Testis (tissue), 3 donors: ENCODE results near the gene UMPS. TPM values are rescaled to one million over a fixed set of nuclear protein-coding genes. Genes with fewer than 3 reads are reported as not detected.

Source experiments
- DNase-seq: peaks from one replicate; pipeline ENCODE4 v3.0.0-alpha.2; 2019
- H3K27ac ChIP-seq, 2 donors: fragments of 200-600 bp; sonication (generic); one replicate each; pipeline ENCODE4 v1.5.1; 2019
- H3K27me3 ChIP-seq: fragments of 200-600 bp; sonication (generic); one replicate; pipeline ENCODE4 v1.5.1; 2019
- H3K36me3 ChIP-seq: fragments of 200-600 bp; sonication (generic); one replicate; pipeline ENCODE4 v1.5.1; 2017; ENCODE audit warnings: low read depth; ENCODE audit errors: missing control alignments
- H3K4me1 ChIP-seq: fragments of 200-600 bp; sonication (generic); one replicate; pipeline ENCODE4 v1.5.1; 2019
- H3K4me3 ChIP-seq, 2 donors: fragments of 200-600 bp; sonication (generic); one replicate each; pipeline ENCODE4 v1.5.1; 2017 to 2019
- H3K9me3 ChIP-seq: fragments of 200-600 bp; sonication (generic); one replicate; pipeline ENCODE4 v1.5.1; 2017
- POLR2A ChIP-seq: fragments of 450-650 bp; IDR thresholded peaks from one replicate; pipeline ENCODE4 v1.6.1; 2017; ENCODE audit warnings: antibody characterized with exemption, mild to moderate bottlenecking, moderate library complexity
- WGBS, 2 donors: methylation state at CpG; one replicate each; pipeline ENCODE4 v1.1.5; 2018; 5-methylcytosine and 5-hydroxymethylcytosine counted together
- intact Hi-C: fragments of 100-400 bp; cut with DNase I; formaldehyde crosslinking; loops from one replicate; pipeline ENCODE4 v1.15.1; 2023; ENCODE audit warnings: low total_unique reads
- polyA plus RNA-seq: library from polyadenylated mRNA; stranded (reverse); fragments of 350-450 nt; fragmentation: Illumina TruSeq; extraction: RNeasy Lipid Tissue Mini Kit (QIAGEN cat#74804); gene quantifications from one replicate; pipeline ENCODE4 v1.2.3, GENCODE V29; 2014; ENCODE audit warnings: low read depth, low replicate concordance; ENCODE audit not compliant: insufficient read depth
- total RNA-seq, 2 donors: library from RNA; depleted of rRNA; stranded (reverse); fragments of >200 nt; gene quantifications; one replicate each; pipeline ENCODE4 v1.2.3, GENCODE V29; 2016
- TF ChIP-seq, protein P1 (sequence below), 3 experiments: fragments of 450-650 bp in 2 of 3; fragments of 200-600 bp in 1 of 3; sonication (generic) in 1 of 3; IDR thresholded peaks; one replicate each; pipeline ENCODE4 v1.5.1; 2016 to 2019; ENCODE audit warnings: antibody characterized with exemption in 3 of 3, mild to moderate bottlenecking in 2 of 3, moderate library complexity in 1 of 3

UMPS gene
- total and polyA plus RNA-seq, 3 donors from 2014 or later, result 20.0 to 26.8 (median 24.6) TPM

DNA sequence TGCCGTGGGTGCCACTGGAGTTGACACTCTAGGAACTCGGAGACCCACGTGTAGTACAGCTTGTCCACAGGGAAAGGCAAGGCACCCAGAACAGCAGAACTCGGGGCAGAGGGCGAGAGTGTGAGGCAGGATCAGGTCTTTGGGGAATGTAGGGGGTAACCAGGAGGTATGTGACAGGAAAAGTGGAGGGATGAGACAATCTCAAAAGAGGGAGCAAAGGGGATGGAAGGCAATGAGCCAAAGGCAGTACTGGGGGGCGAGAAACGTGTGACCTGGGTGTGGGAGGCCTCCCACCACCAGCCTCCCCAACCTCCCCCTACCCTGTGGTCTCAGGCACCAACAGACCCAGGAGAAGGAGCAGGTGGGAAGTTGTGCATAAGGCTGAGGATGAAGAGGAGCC, 48.9 kb downstream of the UMPS start:
- Histone ChIP-seq H3K4me3 (no peak overlapping the region), H3K27ac (no peak overlapping the region), H3K9me3 (no peaks in the 10 kb centered on the region), H3K27me3 (no peaks in the 10 kb centered on the region), H3K36me3 (no peaks in the 10 kb centered on the region), H3K4me1 (peaks cover 34% of the 10 kb centered on the region)
- TF ChIP-seq POLR2A, result no peak
- TF ChIP-seq, protein P1, sequence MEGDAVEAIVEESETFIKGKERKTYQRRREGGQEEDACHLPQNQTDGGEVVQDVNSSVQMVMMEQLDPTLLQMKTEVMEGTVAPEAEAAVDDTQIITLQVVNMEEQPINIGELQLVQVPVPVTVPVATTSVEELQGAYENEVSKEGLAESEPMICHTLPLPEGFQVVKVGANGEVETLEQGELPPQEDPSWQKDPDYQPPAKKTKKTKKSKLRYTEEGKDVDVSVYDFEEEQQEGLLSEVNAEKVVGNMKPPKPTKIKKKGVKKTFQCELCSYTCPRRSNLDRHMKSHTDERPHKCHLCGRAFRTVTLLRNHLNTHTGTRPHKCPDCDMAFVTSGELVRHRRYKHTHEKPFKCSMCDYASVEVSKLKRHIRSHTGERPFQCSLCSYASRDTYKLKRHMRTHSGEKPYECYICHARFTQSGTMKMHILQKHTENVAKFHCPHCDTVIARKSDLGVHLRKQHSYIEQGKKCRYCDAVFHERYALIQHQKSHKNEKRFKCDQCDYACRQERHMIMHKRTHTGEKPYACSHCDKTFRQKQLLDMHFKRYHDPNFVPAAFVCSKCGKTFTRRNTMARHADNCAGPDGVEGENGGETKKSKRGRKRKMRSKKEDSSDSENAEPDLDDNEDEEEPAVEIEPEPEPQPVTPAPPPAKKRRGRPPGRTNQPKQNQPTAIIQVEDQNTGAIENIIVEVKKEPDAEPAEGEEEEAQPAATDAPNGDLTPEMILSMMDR (IDR thresholded peaks at IDR 0.05), result no peak
- DNase-seq, result no peak
- intact Hi-C loops, result no loop called here
- 87 to 95% methylated on average over 7 of the region's 7 CpGs for WGBS, 2 donors

DNA sequence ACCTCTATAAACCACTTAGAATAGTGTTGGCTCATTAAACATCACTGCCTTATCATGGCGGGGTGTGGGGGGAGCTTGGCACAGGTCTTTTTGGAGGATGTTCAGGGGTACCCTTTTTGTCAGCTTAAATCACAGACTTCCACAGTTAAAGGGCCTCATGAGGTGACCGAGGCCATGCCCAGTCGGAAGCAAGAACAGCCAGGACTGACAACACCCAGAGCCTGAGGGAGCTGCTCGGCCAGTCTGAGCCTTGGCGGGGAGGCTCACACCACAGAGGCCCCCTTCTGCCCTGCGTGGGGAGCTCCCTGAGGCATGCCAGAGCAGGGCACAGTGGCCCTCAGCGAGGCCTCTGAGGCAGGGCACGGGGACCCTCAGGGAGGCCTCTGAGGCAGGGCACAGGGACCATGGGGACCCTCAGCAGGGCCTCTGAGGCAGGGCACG, 49.5 kb downstream of the UMPS start:
- Histone ChIP-seq H3K4me1 (peaks cover 34% of the 10 kb centered on the region), H3K9me3 (no peaks in the 10 kb centered on the region), H3K27ac (peak overlapping the region; percentile 84 to 85), H3K27me3 (no peaks in the 10 kb centered on the region), H3K36me3 (no peaks in the 10 kb centered on the region), H3K4me3 (no peak overlapping the region)
- 68 to 93% methylated on average over 3 to 9 of the region's 9 CpGs for WGBS, 2 donors
- intact Hi-C loops, result loop anchor here (10.0 kb wide), 1 partner anchor 115 kb away; no protein-coding TSS in a partner anchor
- DNase-seq, result no peak
- TF ChIP-seq, protein P1 (IDR thresholded peaks at IDR 0.05), result no peak
- TF ChIP-seq POLR2A, result no peak

DNA sequence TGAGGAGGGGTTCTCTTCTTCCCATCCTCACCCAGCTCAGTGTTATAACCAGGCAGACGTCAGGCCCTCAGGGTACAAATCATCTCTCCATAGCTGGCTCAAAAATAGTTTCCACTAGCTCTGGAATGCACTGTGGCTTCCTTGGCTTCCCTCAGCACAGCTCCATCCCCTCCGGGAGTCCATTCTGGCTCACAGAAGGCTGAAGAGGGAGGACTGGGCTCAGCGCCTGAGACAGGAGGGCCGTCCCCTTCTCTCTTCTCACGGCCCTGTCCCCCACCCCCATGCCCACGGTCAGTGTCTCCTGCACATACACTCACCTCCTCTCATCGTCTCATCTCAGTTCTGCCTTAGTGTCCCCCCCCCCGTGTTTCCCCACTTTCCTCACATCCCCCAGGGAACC, 50.1 kb downstream of the UMPS start:
- intact Hi-C loops, result loop anchor here (10.0 kb wide), 1 partner anchor 114 kb away; no protein-coding TSS in a partner anchor

DNA sequence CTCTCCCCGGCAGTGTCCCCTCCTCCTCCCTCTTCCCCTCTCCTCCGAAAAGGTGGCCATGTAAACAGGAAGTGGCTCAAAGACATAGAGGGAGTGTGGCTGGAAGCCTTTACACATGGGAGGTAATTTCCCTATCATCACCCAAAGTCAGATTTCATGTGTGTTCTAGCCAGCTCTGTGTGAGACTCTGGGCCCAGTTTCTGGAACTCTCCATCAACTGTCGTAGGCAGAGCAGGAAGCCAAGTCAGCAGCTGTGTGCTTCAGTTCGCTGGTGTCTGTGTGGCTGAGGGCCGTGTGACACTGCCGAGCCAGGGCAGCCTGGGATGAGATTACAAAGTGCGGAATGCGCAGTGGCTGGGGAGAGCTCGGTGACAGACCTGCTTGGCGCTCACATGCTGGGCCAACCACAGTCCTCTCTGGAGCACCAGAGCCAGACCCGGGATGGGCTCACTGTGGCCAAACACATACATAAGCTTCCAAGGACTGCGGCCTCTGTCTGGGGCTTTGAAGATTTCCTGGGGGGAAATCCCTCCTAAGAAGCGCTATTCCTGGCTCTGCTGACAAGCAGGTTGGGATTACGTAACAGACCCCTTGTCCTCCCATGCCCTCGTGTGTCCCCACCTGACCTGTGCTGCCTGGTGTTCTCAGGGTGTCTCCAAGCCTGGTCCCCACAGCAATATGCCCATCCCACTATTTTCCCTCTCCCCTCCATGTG, 50.7 kb downstream of the UMPS start:
- intact Hi-C loops, result loop anchor here (10.0 kb wide), 1 partner anchor 114 kb away; no protein-coding TSS in a partner anchor
- Histone ChIP-seq H3K4me1 (peaks cover 35% of the 10 kb centered on the region), H3K27ac (peak overlapping the region; percentile 84 to 85), H3K27me3 (no peaks in the 10 kb centered on the region), H3K36me3 (no peaks in the 10 kb centered on the region), H3K4me3 (no peak overlapping the region), H3K9me3 (no peaks in the 10 kb centered on the region)
- DNase-seq, result peak; percentile 85
- TF ChIP-seq, protein P1 (IDR thresholded peaks at IDR 0.05), result no peak
- no peak for TF ChIP-seq POLR2A
- WGBS, 2 donors, result 12 to 17% methylated on average over 7 to 14 of the region's 15 CpGs

More for the DNA sequence above, 50.1 kb downstream of the UMPS start:
- Histone ChIP-seq H3K4me3 (no peak overlapping the region), H3K4me1 (peaks cover 35% of the 10 kb centered on the region), H3K27ac (peak overlapping the region; percentile 84 to 85), H3K36me3 (no peaks in the 10 kb centered on the region), H3K27me3 (no peaks in the 10 kb centered on the region), H3K9me3 (no peaks in the 10 kb centered on the region)
- WGBS, 2 donors, result 15 to 29% methylated on average over 7 to 8 of the region's 8 CpGs
- peak; percentile 70 for DNase-seq
- TF ChIP-seq POLR2A, result no peak
- TF ChIP-seq, protein P1 (IDR thresholded peaks at IDR 0.05), result no peak
